GM23248 (cell line): ENCODE measurements around the gene TNFRSF18. TPM values are rescaled to one million over a fixed set of nuclear protein-coding genes. Genes with fewer than 3 reads are reported as not detected.
"Not testable (repeated sequence)": the region's sequence is repeated elsewhere in the genome, so short reads cannot be mapped to it uniquely, and the experiment has no call there.

Experiments
- DNase-seq: peaks from one replicate; pipeline ENCODE4 v3.0.0-alpha.2; 2015
- H2AFZ ChIP-seq: fragments of 200-600 bp; sonication (generic); 2 replicates; pipeline ENCODE4 v1.6.1; 2016; ENCODE audit warnings: antibody characterized with exemption
- H3F3A ChIP-seq: fragments of 200-600 bp; sonication (generic); 2 replicates; pipeline ENCODE4 v1.6.1; 2016; ENCODE audit warnings: mild to moderate bottlenecking, antibody characterized with exemption, mixed run types; ENCODE audit not compliant: insufficient read depth
- H3K27ac ChIP-seq: fragments of 200-600 bp; sonication (generic); 2 replicates; pipeline ENCODE4 v1.5.1; 2016; ENCODE audit warnings: mild to moderate bottlenecking
- H3K27me3 ChIP-seq: fragments of 200-600 bp; sonication (generic); replicated peaks from 2 replicates; pipeline ENCODE4 v1.6.1; 2016; ENCODE audit warnings: mild to moderate bottlenecking; ENCODE audit not compliant: insufficient read depth
- H3K36me3 ChIP-seq: fragments of 200-600 bp; sonication (generic); 2 replicates; pipeline ENCODE4 v1.6.1; 2016; ENCODE audit warnings: low read depth, mild to moderate bottlenecking
- H3K4me1 ChIP-seq: fragments of 200-600 bp; sonication (generic); 2 replicates; pipeline ENCODE4 v1.6.1; 2016; ENCODE audit warnings: mild to moderate bottlenecking; ENCODE audit not compliant: insufficient read depth
- H3K4me2 ChIP-seq: fragments of 200-600 bp; sonication (generic); one replicate; pipeline ENCODE4 v1.6.1; 2016; ENCODE audit warnings: mild to moderate bottlenecking; ENCODE audit not compliant: unreplicated experiment
- H3K4me3 ChIP-seq: fragments of 200-600 bp; sonication (generic); 2 replicates; pipeline ENCODE4 v1.5.1; 2016; ENCODE audit warnings: mild to moderate bottlenecking
- H3K79me2 ChIP-seq: fragments of 200-600 bp; sonication (generic); 2 replicates; pipeline ENCODE4 v1.6.1; 2016; ENCODE audit warnings: mild to moderate bottlenecking; ENCODE audit not compliant: insufficient read depth
- H3K9ac ChIP-seq: fragments of 200-600 bp; sonication (generic); 2 replicates; pipeline ENCODE4 v1.6.1; 2016; ENCODE audit warnings: mild to moderate bottlenecking
- H3K9me2 ChIP-seq: fragments of 200-600 bp; sonication (generic); 2 replicates; pipeline ENCODE4 v1.6.1; 2016; ENCODE audit warnings: mixed run types, mild to moderate bottlenecking, moderate library complexity; ENCODE audit not compliant: insufficient read depth
- H3K9me3 ChIP-seq: fragments of 200-600 bp; sonication (generic); one replicate; pipeline ENCODE4 v1.6.1; 2017; ENCODE audit warnings: low read depth
- H4K20me1 ChIP-seq: fragments of 200-600 bp; sonication (generic); 2 replicates; pipeline ENCODE4 v1.6.0; 2016; ENCODE audit not compliant: insufficient read depth
- EZH2 ChIP-seq: fragments of 200-600 bp; sonication (generic); IDR thresholded peaks from 2 replicates; pipeline ENCODE4 v1.6.1; 2018; ENCODE audit warnings: antibody characterized with exemption, mild to moderate bottlenecking; ENCODE audit not compliant: insufficient read depth, poor library complexity, severe bottlenecking
- EZH2phosphoT487 ChIP-seq: fragments of 200-600 bp; sonication (generic); IDR thresholded peaks from 2 replicates; pipeline ENCODE4 v1.6.1; 2018; ENCODE audit warnings: antibody characterized with exemption, moderate library complexity, mild to moderate bottlenecking, low read depth; ENCODE audit not compliant: insufficient read depth
- WGBS, 2 experiments: methylation state at CpG; one replicate each; pipeline ENCODE4 v1.1.6; 2015 to 2017; ENCODE audit warnings: low lambda C conversion rate in 2 of 2, low coverage in 1 of 2; ENCODE audit errors: missing lambda C conversion rate in 2 of 2; 5-methylcytosine and 5-hydroxymethylcytosine counted together
- in situ Hi-C: fragments of 300-500 bp; cut with MboI; formaldehyde crosslinking; loops from 2 replicates; pipeline ENCODE4 v1.15.0; 2020
- polyA plus RNA-seq: library from polyadenylated mRNA; unstranded; fragments of >200 nt; fragmentation: Nextera tagmentation; extraction: Ambion mirVana; gene quantifications from 2 replicates; pipeline ENCODE4 v1.2.1, GENCODE V29; 2016
- total RNA-seq: library from RNA; depleted of rRNA; stranded (reverse); fragments of >200 nt; shearing (Covaris generic); gene quantifications from 2 replicates; pipeline ENCODE4 v1.2.3, GENCODE V29; 2014

TNFRSF18 gene
- total and polyA plus RNA-seq, 2 experiments from 2014 or later, result not detected

DNA sequence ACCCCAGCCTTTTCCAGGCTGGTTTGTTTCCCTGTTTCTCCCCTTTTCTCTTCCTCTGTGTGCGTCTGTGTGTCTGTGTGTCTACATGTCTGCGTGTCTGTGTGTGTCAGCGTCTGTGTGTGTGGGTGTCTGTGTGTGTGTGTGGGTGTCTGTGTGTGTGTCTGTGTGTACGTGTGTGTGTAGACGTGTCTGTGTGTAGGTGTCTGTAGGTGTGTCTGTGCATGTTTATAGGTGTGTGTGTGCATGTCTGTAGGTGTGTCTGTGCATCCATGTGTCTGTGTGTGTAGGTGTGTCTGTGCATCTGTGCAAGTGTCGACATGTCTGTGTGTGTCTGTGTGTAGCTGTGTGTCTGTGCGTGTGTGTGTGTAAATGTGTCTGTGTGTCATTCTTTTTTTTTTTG lies 29.5 kb downstream of the TNFRSF18 start:
- no peak overlapping the region for H3K27ac ChIP-seq
- 53 to 58% methylated on average over 7 of the region's 7 CpGs for WGBS, 2 experiments
- no peak for DNase-seq
- H3K79me2 ChIP-seq, result no peaks in the 10 kb centered on the region
- H3K9me2 ChIP-seq, result no peaks in the 10 kb centered on the region
- no peaks in the 10 kb centered on the region for H3F3A ChIP-seq
- H3K9ac ChIP-seq, result no peak overlapping the region
- in situ Hi-C loops, result no loop called here
- H3K4me1 ChIP-seq, result no peaks in the 10 kb centered on the region
- H3K27me3 ChIP-seq, result peaks cover 33% of the 10 kb centered on the region
- TF ChIP-seq EZH2phosphoT487 (no peak), EZH2 (no peak)
- no peaks in the 10 kb centered on the region for H4K20me1 ChIP-seq
- H3K9me3 ChIP-seq, result no peaks in the 10 kb centered on the region
- H3K36me3 ChIP-seq, result no peaks in the 10 kb centered on the region
- no peak overlapping the region for H3K4me2 ChIP-seq
- H2AFZ ChIP-seq, result no peak overlapping the region
- H3K4me3 ChIP-seq, result no peak overlapping the region

DNA sequence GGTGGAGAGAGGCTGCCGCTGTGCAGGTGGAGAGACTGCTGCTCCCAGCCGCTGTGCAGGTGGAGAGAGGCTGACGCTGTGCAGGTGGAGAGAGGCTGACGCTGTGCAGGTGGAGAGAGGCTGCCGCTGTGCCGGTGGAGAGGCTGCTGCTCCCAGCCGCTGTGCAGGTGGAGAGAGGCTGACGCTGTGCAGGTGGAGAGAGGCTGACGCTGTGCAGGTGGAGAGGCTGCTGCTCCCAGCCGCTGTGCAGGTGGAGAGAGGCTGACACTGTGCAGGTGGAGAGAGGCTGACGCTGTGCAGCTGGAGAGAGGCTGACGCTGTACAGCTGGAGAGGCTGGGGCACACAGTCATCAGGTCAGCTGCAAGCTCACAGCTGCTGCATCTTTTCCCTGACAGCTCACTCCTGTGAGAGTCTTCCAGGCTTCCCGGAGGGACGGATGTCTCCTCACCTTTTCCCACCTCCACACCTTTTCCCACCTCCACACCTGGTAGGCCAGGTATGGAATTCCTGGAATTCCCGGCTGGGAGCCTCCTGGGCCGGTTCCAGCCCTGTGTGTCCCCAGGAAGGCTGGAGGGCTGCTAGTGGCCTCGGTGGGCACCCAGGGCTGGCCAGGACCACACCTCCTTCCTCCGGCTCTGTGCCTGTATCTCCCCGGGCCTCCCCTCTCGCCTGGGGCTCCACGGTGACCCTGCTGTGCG lies 30.2 kb downstream of the TNFRSF18 start:
- DNase-seq, H3K36me3 ChIP-seq, H3K79me2 ChIP-seq, H3K9ac ChIP-seq, H3F3A ChIP-seq, H2AFZ ChIP-seq, H3K4me3 ChIP-seq, H4K20me1 ChIP-seq, H3K9me2 ChIP-seq, H3K27ac ChIP-seq, H3K4me1 ChIP-seq, H3K9me3 ChIP-seq, in situ Hi-C loops, H3K4me2 ChIP-seq: not testable (repeated sequence)
- 11 to 14% methylated on average over 11 to 22 of the region's 22 CpGs for WGBS, 2 experiments
- H3K27me3 ChIP-seq, result peaks cover 33% of the 10 kb centered on the region

DNA sequence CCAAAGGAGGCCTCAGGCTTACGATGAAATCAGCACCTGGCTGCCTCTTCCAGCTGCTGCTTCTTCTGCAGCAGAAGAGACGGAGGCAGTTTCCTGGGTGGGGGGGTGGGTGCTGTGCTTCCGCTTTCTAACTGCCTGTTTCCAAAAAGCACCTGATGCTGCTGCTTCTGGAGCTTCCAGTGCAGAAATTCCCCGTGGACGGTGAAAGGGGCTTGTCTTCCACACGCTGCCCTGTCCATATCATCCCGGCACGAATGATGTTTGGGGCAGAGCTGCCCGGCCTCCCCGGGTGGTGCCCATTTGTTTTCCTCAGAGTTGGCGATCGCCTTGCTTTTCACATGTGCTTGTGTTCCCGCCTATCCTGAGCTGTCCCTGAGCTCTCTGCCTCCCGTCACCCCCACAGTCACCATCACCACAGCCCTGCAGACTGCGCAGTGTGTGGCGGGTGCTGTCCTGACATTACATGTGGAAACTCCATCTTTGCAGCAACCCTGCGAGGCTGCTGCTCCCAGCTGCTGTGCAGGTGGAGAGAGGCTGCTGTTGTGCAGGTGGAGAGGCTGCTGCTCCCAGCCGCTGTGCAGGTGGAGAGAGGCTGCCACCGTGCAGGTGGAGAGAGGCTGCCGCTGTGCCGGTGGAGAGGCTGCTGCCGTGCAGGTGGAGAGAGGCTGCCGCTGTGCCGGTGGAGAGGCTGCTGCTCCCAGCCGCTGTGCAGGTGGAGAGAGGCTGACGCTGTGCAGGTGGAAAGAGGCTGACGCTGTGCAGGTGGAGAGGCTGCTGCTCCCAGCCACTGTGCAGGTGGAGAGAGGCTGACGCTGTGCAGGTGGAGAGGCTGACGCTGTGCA lies 30.9 kb downstream of the TNFRSF18 start:
- Histone ChIP-seq H3K4me2 (no peak overlapping the region), H3K4me3 (no peak overlapping the region), H2AFZ (no peak overlapping the region), H3F3A (no peaks in the 10 kb centered on the region), H3K36me3 (no peaks in the 10 kb centered on the region), H3K9me2 (no peaks in the 10 kb centered on the region), H4K20me1 (no peaks in the 10 kb centered on the region), H3K9ac (no peak overlapping the region), H3K27ac (no peak overlapping the region), H3K27me3 (peaks cover 33% of the 10 kb centered on the region), H3K9me3 (no peaks in the 10 kb centered on the region), H3K4me1 (no peaks in the 10 kb centered on the region), H3K79me2 (no peaks in the 10 kb centered on the region)
- 71 to 80% methylated on average over 22 to 29 of the region's 29 CpGs for WGBS, 2 experiments
- DNase-seq, result no peak
- in situ Hi-C loops, result no loop called here
- TF ChIP-seq EZH2, result no peak
- no peak for TF ChIP-seq EZH2phosphoT487

DNA sequence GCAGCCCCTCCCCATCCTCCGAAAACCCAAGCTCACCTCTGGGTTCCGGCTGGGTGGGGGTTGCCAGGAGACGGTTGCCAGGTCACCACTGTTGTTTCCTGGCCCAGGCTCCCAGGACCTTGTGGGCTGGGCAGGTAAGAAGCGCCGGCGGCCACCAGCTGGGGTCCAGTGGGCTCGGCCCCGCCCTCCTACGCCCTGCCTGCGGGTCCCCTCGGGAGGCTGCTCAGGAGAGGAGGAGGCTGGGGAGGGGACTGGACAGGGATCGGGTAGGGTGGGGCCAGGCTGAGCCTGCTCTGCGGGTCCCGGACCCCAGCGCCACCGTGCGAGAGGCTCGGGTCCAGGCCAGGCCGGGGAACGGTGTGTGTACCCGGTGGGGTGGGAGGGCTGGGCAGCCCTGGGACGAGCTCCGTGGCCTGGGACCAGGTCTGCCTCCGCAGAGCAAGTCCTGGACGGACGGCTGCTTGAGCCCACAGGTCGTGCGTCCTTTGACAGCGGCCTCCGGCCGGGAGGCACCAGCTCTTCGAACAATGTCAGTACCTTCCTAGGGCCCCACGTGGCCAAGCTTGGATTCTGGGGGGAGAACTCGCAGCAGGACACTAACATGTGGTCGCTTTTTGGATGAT lies 32.5 kb downstream of the TNFRSF18 start, which contains the start of gene TTLL10:
TSS of gene TTLL10 (plus strand) at position 88 of the 623 bp plus-strand sequence. CDS start 5,336 bp downstream, outside the sequence.
- Histone ChIP-seq H3K9ac (no peak within 1 kb of the TSS), H3K4me1 (no peaks in the 10 kb centered on the region), H3K27ac (no peak within 1 kb of the TSS), H3K4me2 (no peak within 1 kb of the TSS), H3K9me2 (no peaks in the 10 kb centered on the region), H3K4me3 (no peak within 1 kb of the TSS), H2AFZ (no peak within 1 kb of the TSS), H3F3A (no peaks in the 10 kb centered on the region), H3K79me2 (no peaks in the 10 kb centered on the region), H3K9me3 (no peaks in the 10 kb centered on the region), H3K27me3 (peaks cover 33% of the 10 kb centered on the region), H4K20me1 (no peaks in the 10 kb centered on the region), H3K36me3 (no peaks in the 10 kb centered on the region)
- no peak for DNase-seq
- WGBS, 2 experiments, result 19 to 24% methylated on average over 22 to 31 of the region's 35 CpGs
- TF ChIP-seq EZH2phosphoT487 (no peak), EZH2 (no peak)
- in situ Hi-C loops, result no loop called here
